Upper lobe of left lung (tissue), 6 donors: Measurements from ENCODE around the gene FOXN3. TPM values are rescaled to one million over a fixed set of nuclear protein-coding genes. Genes with fewer than 3 reads are reported as not detected.
A peak's percentile ranks its signal among the peaks of the same experiment; 100 is the strongest.

Experiments used
- ATAC-seq, 2 donors: fragments of 200-7000 bp; cut with Tn5 transposase; one replicate each; pipeline ENCODE4 v1.9.1; 2022; ENCODE audit warnings: mild to moderate bottlenecking in 2 of 2, moderate library complexity in 2 of 2; ENCODE audit not compliant: low FRiP score in 2 of 2
- DNase-seq, 2 donors: peaks; one replicate each; pipeline ENCODE4 v3.0.0-alpha.2; 2019 to 2020
- H3K27ac ChIP-seq, 4 donors: fragments of 200-600 bp; sonication (generic); one replicate each; pipeline ENCODE4 v1.5.1; 2016 to 2019
- H3K27me3 ChIP-seq, 4 donors: fragments of 200-600 bp; sonication (generic); one replicate each; pipeline ENCODE4 v1.5.1; 2017 to 2019
- H3K36me3 ChIP-seq, 4 donors: fragments of 200-600 bp; sonication (generic); one replicate each; pipeline ENCODE4 v1.5.1; 2016 to 2019
- H3K4me1 ChIP-seq, 4 donors: fragments of 200-600 bp; sonication (generic); one replicate each; pipeline ENCODE4 v1.5.1; 2018 to 2019
- H3K4me3 ChIP-seq, 4 donors: fragments of 200-600 bp; sonication (generic); one replicate each; pipeline ENCODE4 v1.5.1; 2017 to 2019; ENCODE audit warnings: mild to moderate bottlenecking in 2 of 4, moderate library complexity in 1 of 4
- H3K9me3 ChIP-seq, 4 donors: fragments of 200-600 bp; sonication (generic); one replicate each; pipeline ENCODE4 v1.5.1; 2018 to 2019
- CTCF ChIP-seq, 6 experiments: fragments of 450-650 bp in 4 of 6; fragments of 200-600 bp in 2 of 6; sonication (generic) in 2 of 6; IDR thresholded peaks; one replicate each; pipeline ENCODE4 v1.5.1; 2016 to 2019; ENCODE audit warnings: antibody characterized with exemption in 6 of 6
- EP300 ChIP-seq, 4 donors: sonication (generic); formaldehyde crosslinking; IDR thresholded peaks; one replicate each; pipeline ENCODE4 v1.5.1; 2017; ENCODE audit warnings: antibody characterized with exemption in 4 of 4, control low read depth in 2 of 4
- POLR2A ChIP-seq, 4 donors: fragments of 450-650 bp; IDR thresholded peaks; one replicate each; pipeline ENCODE4 v1.5.1; 2016 to 2017; ENCODE audit warnings: antibody characterized with exemption in 4 of 4, mild to moderate bottlenecking in 2 of 4
- POLR2AphosphoS5 ChIP-seq, 2 donors: sonication (generic); formaldehyde crosslinking; IDR thresholded peaks; one replicate each; pipeline ENCODE4 v1.5.1; 2017; ENCODE audit warnings: antibody characterized with exemption in 2 of 2
- WGBS, 2 donors: methylation state at CpG; one replicate each; pipeline ENCODE4 v1.1.5; 2017 to 2018; 5-methylcytosine and 5-hydroxymethylcytosine counted together
- total RNA-seq, 6 donors: library from RNA; depleted of rRNA in 4 of 6; stranded (reverse); fragments of >200 nt in 4 of 6; gene quantifications; one replicate each; pipeline versions ENCODE4 v1.1.0 to v1.2.1, GENCODE V29; 2016 to 2021
- donor health status: DM: no; HTN: no; CAD: no; lungs with moderate emphysema.
- donor health status: DM: no; HTN: yes; CAD: no; lungs with severe emphysema.

Gene FOXN3
- total RNA-seq, 6 donors from 2014 or later, result 63.4 to 115 (median 77.2) TPM

DNA sequence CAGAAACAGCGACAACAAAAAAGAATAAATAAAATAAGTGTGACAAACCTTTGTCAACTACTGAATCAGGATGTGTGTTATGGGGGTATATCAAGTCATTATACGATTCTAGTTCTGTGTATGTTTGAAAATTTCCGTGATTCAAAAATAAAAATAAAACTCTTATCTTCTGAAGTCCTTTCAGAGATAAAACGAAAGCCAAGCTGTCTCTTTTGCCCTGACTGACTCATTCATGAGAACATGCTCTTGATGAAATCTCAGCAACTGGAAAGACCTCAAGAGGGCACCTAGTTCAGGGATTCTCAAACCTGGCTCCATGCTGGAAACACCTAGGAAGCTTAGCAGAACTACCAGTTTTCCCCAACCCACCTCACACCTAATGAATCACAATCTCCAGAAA is 9.2 kb downstream of the FOXN3 start:
- TF ChIP-seq EP300 (IDR thresholded peaks at IDR 0.05) (no peak), CTCF (IDR thresholded peaks at IDR 0.05) (no peak), POLR2AphosphoS5 (IDR thresholded peaks at IDR 0.05) (no peak), POLR2A (IDR thresholded peaks at IDR 0.05) (no peak)
- peaks cover 41 to 56% (median 47%) of the 10 kb centered on the region in 4 donors for H3K4me1 ChIP-seq
- no peaks in the 10 kb centered on the region for H3K27me3 ChIP-seq
- H3K9me3 ChIP-seq, result no peaks in the 10 kb centered on the region
- WGBS, 2 donors, result 44 to 50% methylated on average over 4 of the region's 4 CpGs
- DNase-seq (no peak), ATAC-seq (no peak)
- H3K36me3 ChIP-seq, result peaks cover 0 to 16% (median 5%) of the 10 kb centered on the region in 4 donors
- no peak overlapping the region for H3K4me3 ChIP-seq
- H3K27ac ChIP-seq, result peak overlapping the region in 2 of 4 donors; percentile 46 to 48

DNA sequence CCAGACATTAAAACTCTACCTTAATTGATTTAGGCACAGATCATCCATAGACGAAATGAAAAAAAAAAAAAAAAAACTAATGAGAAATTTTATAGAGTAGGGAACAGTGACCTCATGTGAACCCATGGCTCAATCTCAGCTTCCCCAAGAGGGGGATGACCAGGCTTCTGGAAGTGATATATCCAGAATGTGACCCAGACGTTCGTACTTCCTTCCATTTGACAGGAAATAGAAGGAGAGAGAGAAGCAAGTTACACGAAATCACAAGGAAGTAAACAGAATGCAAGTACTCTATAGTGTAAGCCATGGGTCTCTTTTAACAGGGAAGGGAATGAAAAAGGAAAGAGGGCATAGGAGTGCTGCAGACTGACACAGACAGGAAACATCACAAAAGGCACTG is 10.1 kb downstream of the FOXN3 start:
- no peak for DNase-seq
- no peaks in the 10 kb centered on the region for H3K27me3 ChIP-seq
- H3K4me1 ChIP-seq, result peaks cover 41 to 56% (median 47%) of the 10 kb centered on the region in 4 donors
- no peaks in the 10 kb centered on the region for H3K9me3 ChIP-seq
- WGBS, 2 donors, result 5 to 9% methylated on average over 4 of the region's 4 CpGs
- peak overlapping the region in 3 of 4 donors; percentile 17 to 48 (median 46) for H3K27ac ChIP-seq
- peak in 1 of 2 donors; percentile 72 for ATAC-seq
- TF ChIP-seq EP300 (IDR thresholded peaks at IDR 0.05) (no peak), POLR2A (IDR thresholded peaks at IDR 0.05) (no peak), POLR2AphosphoS5 (IDR thresholded peaks at IDR 0.05) (peak; percentile 9 to 35)
- H3K36me3 ChIP-seq, result peaks cover 0 to 16% (median 5%) of the 10 kb centered on the region in 4 donors
- H3K4me3 ChIP-seq, result no peak overlapping the region

DNA sequence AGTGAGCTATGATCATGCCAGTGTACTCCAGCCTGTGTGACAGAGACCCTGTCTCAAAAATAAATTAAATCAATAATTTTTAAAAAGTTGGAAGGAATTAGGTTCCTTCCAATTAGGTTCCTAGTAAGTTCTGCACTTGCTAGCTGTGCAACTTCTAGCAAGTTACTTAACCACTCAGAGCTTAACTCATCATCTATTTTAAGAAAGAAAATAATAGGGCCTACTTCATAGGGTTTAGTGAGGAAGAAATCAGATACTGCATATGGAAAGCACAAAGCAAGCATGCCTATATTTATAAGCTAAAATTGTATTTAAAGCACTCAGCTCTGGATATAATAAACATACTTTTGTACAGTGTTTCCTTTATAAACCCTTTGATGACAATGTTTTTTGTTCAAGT is 10.7 kb downstream of the FOXN3 start:
- ATAC-seq, result no peak
- DNase-seq, result no peak
- peaks cover 0 to 10% (median 4%) of the 10 kb centered on the region in 4 donors for H3K36me3 ChIP-seq
- no peaks in the 10 kb centered on the region for H3K27me3 ChIP-seq
- peak overlapping the region in 1 of 4 donors; percentile 46 for H3K27ac ChIP-seq
- H3K4me1 ChIP-seq, result peaks cover 41 to 58% (median 50%) of the 10 kb centered on the region in 4 donors
- TF ChIP-seq CTCF (IDR thresholded peaks at IDR 0.05) (no peak), POLR2A (IDR thresholded peaks at IDR 0.05) (no peak), EP300 (IDR thresholded peaks at IDR 0.05) (no peak), POLR2AphosphoS5 (IDR thresholded peaks at IDR 0.05) (no peak)
- H3K4me3 ChIP-seq, result no peak overlapping the region
- H3K9me3 ChIP-seq, result no peaks in the 10 kb centered on the region

DNA sequence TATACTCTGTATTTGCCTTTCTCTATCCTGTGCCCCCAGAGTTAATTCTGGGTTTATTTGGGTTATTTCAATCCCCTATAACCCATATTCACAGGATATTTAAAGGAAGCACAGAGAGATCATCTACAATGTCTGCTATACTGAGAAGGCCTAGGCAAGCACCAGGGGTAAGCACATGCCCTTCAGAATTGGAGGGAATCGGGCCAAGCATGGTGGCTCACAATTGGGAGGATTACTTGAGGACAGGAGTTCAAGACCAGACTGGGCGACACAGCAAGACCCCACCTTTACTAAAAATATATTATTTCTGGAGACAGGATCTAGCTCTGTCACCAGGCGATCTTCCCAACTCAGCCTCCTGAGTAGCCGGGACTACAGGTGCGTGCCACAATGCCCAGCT is 11.3 kb downstream of the FOXN3 start:
- WGBS, 2 donors, result 82 to 95% methylated on average over 5 of the region's 5 CpGs

GRCh38 chr14:89402363-89402762 is 14.7 kb downstream of the FOXN3 start:
- H3K4me3 ChIP-seq, result no peak overlapping the region
- 93 to 95% methylated on average over 3 of the region's 3 CpGs for WGBS, 2 donors
- H3K27me3 ChIP-seq, result no peaks in the 10 kb centered on the region
- H3K4me1 ChIP-seq, result peaks cover 13 to 38% (median 25%) of the 10 kb centered on the region in 4 donors
- H3K9me3 ChIP-seq, result no peaks in the 10 kb centered on the region
- no peak for TF ChIP-seq EP300 (IDR thresholded peaks at IDR 0.05)
- TF ChIP-seq CTCF (IDR thresholded peaks at IDR 0.05), result no peak
- TF ChIP-seq POLR2A (IDR thresholded peaks at IDR 0.05), result no peak
- TF ChIP-seq POLR2AphosphoS5 (IDR thresholded peaks at IDR 0.05), result no peak
- ATAC-seq (no peak), DNase-seq (no peak)
- H3K27ac ChIP-seq, result no peak overlapping the region
- H3K36me3 ChIP-seq, result peaks cover 0 to 6% (median 0%) of the 10 kb centered on the region in 4 donors

More for the DNA sequence above, 11.3 kb downstream of the FOXN3 start:
- Histone ChIP-seq H3K4me1 (peaks cover 40 to 58% (median 48%) of the 10 kb centered on the region in 4 donors), H3K36me3 (peaks cover 0 to 6% (median 2%) of the 10 kb centered on the region in 4 donors), H3K27ac (no peak overlapping the region), H3K27me3 (no peaks in the 10 kb centered on the region), H3K4me3 (no peak overlapping the region), H3K9me3 (no peaks in the 10 kb centered on the region)
- DNase-seq (no peak), ATAC-seq (no peak)
- TF ChIP-seq POLR2A (IDR thresholded peaks at IDR 0.05), result no peak
- TF ChIP-seq POLR2AphosphoS5 (IDR thresholded peaks at IDR 0.05), result no peak
- no peak for TF ChIP-seq EP300 (IDR thresholded peaks at IDR 0.05)
- no peak for TF ChIP-seq CTCF (IDR thresholded peaks at IDR 0.05)
